22Rv1 (cell line): ENCODE results near the gene POTEB3.
"Not testable (repeated sequence)": the region's sequence is repeated elsewhere in the genome, so short reads cannot be mapped to it uniquely, and the experiment has no call there.

Experiments used
- CTCF ChIP-seq: fragments of 450-650 bp; IDR thresholded peaks from 2 replicates; pipeline ENCODE4 v1.5.1; 2017; ENCODE audit warnings: mild to moderate bottlenecking
- ZFX ChIP-seq: fragments of 450-650 bp; IDR thresholded peaks from 2 replicates; pipeline ENCODE4 v1.6.1; 2017; ENCODE audit warnings: antibody characterized with exemption, borderline replicate concordance

DNA sequence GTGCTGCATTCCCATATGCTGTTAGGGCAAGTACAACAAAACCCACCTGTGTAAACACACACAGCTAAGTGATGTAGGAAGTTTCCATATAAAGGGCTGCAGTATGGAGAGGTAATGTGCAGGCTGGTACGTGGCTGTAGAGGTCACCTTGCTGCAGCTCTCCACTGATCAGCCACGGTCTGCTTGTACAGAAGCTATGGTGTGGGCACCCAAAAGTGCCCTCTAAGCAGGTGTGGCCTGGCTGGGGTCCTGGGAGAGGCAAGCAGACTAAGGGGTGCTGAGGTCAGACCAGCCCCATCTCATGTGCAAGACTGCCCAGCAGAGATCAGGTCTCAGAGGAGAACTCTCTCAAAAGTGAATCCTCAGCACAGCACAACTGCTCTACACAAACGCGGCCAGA lies 32.9 kb downstream of the POTEB3 start:
- TF ChIP-seq ZFX, CTCF: not testable (repeated sequence)
